Kidney epithelial cell (primary cell): ENCODE data around the gene CPOX. TPM values are rescaled to one million over a fixed set of nuclear protein-coding genes. Genes with fewer than 3 reads are reported as not detected.

Experiments used
- DNase-seq: peaks from one replicate; pipeline ENCODE4 v3.0.0-alpha.2; 2010; ENCODE audit warnings: low read depth
- H3K27me3 ChIP-seq: 2 replicates; pipeline ENCODE4 v1.6.0; 2011; ENCODE audit warnings: low read length; ENCODE audit not compliant: control insufficient read depth, insufficient read depth
- H3K36me3 ChIP-seq: 2 replicates; pipeline ENCODE4 v1.5.1; 2011; ENCODE audit warnings: low read length; ENCODE audit not compliant: control insufficient read depth, insufficient read depth
- H3K4me3 ChIP-seq: 2 replicates; pipeline ENCODE4 v1.5.1; 2011; ENCODE audit warnings: low read depth, mild to moderate bottlenecking, control low read depth, low read length
- CTCF ChIP-seq: IDR thresholded peaks from 2 replicates; pipeline ENCODE4 v1.5.1; 2011; ENCODE audit warnings: mild to moderate bottlenecking, moderate library complexity, low read length, control low read depth, inconsistent platforms; ENCODE audit not compliant: insufficient read depth, poor library complexity, severe bottlenecking
- total RNA-seq: library from RNA; depleted of rRNA; stranded (reverse); fragments of >200 nt; gene quantifications from 2 replicates; pipeline ENCODE4 v1.2.3, GENCODE V29; 2015

CPOX gene
- total RNA-seq, 1 donor from 2014 or later = 26.5 TPM

- TF ChIP-seq CTCF = no peak
- no peak overlapping the region for H3K4me3 ChIP-seq
- DNase-seq = no peak
- no peaks in the 10 kb centered on the region for H3K27me3 ChIP-seq
- H3K36me3 ChIP-seq = no peaks in the 10 kb centered on the region
Measured at GRCh38 chr3:98623572-98624280, 30.3 kb upstream of the CPOX start.

GRCh38 chr3:98617841-98618240, 24.4 kb upstream of the CPOX start:
- no peaks in the 10 kb centered on the region for H3K36me3 ChIP-seq
- no peak overlapping the region for H3K4me3 ChIP-seq
- DNase-seq = no peak
- TF ChIP-seq CTCF = no peak
- H3K27me3 ChIP-seq = no peaks in the 10 kb centered on the region

- Histone ChIP-seq H3K4me3 (no peak overlapping the region), H3K36me3 (no peaks in the 10 kb centered on the region), H3K27me3 (no peaks in the 10 kb centered on the region)
- TF ChIP-seq CTCF = no peak
- DNase-seq = no peak
Measured at GRCh38 chr3:98613616-98614015, 20.2 kb upstream of the CPOX start.

GRCh38 chr3:98612996-98613517, 19.6 kb upstream of the CPOX start:
- no peak for TF ChIP-seq CTCF
- Histone ChIP-seq H3K4me3 (no peak overlapping the region), H3K27me3 (no peaks in the 10 kb centered on the region), H3K36me3 (no peaks in the 10 kb centered on the region)
- no peak for DNase-seq

- no peaks in the 10 kb centered on the region for H3K27me3 ChIP-seq
- no peak for DNase-seq
- no peak for TF ChIP-seq CTCF
Measured at GRCh38 chr3:98612587-98612986, 19.2 kb upstream of the CPOX start.

GRCh38 chr3:98608029-98608428, 14.6 kb upstream of the CPOX start:
- Histone ChIP-seq H3K4me3 (no peak overlapping the region), H3K36me3 (no peaks in the 10 kb centered on the region), H3K27me3 (no peaks in the 10 kb centered on the region)
- TF ChIP-seq CTCF = no peak
- no peak for DNase-seq

More at GRCh38 chr3:98612587-98612986, 19.2 kb upstream of the CPOX start:
- H3K4me3 ChIP-seq = no peak overlapping the region
- H3K36me3 ChIP-seq = no peaks in the 10 kb centered on the region
